Left lung (tissue), 10 donors: ENCODE measurements around the gene APOBEC4. TPM values are rescaled to one million over a fixed set of nuclear protein-coding genes. Genes with fewer than 3 reads are reported as not detected.
A peak's percentile ranks its signal among the peaks of the same experiment; 100 is the strongest.

ENCODE experiments used
- ATAC-seq: fragments of 200-7000 bp; cut with Tn5 transposase; one replicate; pipeline ENCODE4 v1.9.1; 2020; ENCODE audit warnings: moderate library complexity
- DNase-seq, 4 donors: peaks; one replicate each; pipeline ENCODE4 v3.0.0-alpha.2; 2013 to 2020
- H3K27ac ChIP-seq, 2 donors: fragments of 200-600 bp; sonication (generic) in 1 of 2; one replicate each; pipeline versions ENCODE4 v1.5.0 to v1.8.0; 2020 to 2021
- H3K27me3 ChIP-seq, 2 donors: fragments of 200-600 bp; sonication (generic) in 1 of 2; one replicate each; pipeline versions ENCODE4 v1.5.0 to v1.8.0; 2020 to 2021
- H3K36me3 ChIP-seq, 2 donors: fragments of 200-600 bp; sonication (generic) in 1 of 2; one replicate each; pipeline versions ENCODE4 v1.5.0 to v1.8.0; 2020 to 2021
- H3K4me1 ChIP-seq, 2 donors: fragments of 200-600 bp; one replicate each; pipeline ENCODE4 v1.8.0; 2021
- H3K4me3 ChIP-seq, 2 donors: fragments of 200-600 bp; sonication (generic) in 1 of 2; one replicate each; pipeline versions ENCODE4 v1.5.0 to v1.8.0; 2020 to 2021; ENCODE audit warnings: mild to moderate bottlenecking in 1 of 2
- H3K9me3 ChIP-seq, 2 donors: fragments of 200-600 bp; sonication (generic) in 1 of 2; one replicate each; pipeline versions ENCODE4 v1.5.0 to v1.8.0; 2020 to 2021
- CTCF ChIP-seq, 2 donors: fragments of 200-600 bp; sonication (generic) in 1 of 2; IDR thresholded peaks; one replicate each; pipeline versions ENCODE4 v1.5.0 to v1.8.0; 2021; ENCODE audit warnings: antibody characterized with exemption in 2 of 2
- intact Hi-C, 2 donors: fragments of 100-400 bp; cut with DNase I; formaldehyde crosslinking; loops; one replicate each; pipeline versions ENCODE4 v1.11.2 to v1.14.2; 2022
- polyA plus RNA-seq, 6 donors: library from polyadenylated mRNA; unstranded; fragments of 120-200 nt; gene quantifications; one replicate each; pipeline ENCODE4 v1.2.1, GENCODE V29; 2013; ENCODE audit not compliant: insufficient read length in 6 of 6
- total RNA-seq, 2 donors: library from RNA; stranded (reverse); fragmentation: NEBNext Ultra II Directional; extraction: Animal tissue kit (Norgen Biotek cat#: 25700); gene quantifications; one replicate each; pipeline ENCODE4 v1.2.1, GENCODE V29; 2021
- donor health status: DM: no; HTN: yes; CAD: no.
- donor health status: DM: no; HTN: no; CAD: no.

The APOBEC4 gene
- total and polyA plus RNA-seq, 8 donors: 0.26 to 2.2 (median 0.98) TPM

- no peak for TF ChIP-seq CTCF (IDR thresholded peaks at IDR 0.05)
- Histone ChIP-seq H3K36me3 (no peaks in the 10 kb centered on the region), H3K4me1 (peaks cover 0 to 12% of the 10 kb centered on the region in 2 donors), H3K27ac (no peak overlapping the region), H3K27me3 (no peaks in the 10 kb centered on the region), H3K4me3 (no peak overlapping the region), H3K9me3 (no peaks in the 10 kb centered on the region)
- no peak for ATAC-seq
- intact Hi-C loops: loop anchor here in 1 of 2 donors (10.0 kb wide), 1 partner anchor 164 kb away; the partner anchor contains the start of gene SMG7
- no peak for DNase-seq
Measured at GRCh38 chr1:183638649-183639387, 14.3 kb downstream of the APOBEC4 start.

- H3K4me3 ChIP-seq: peak overlapping the region; percentile 65 to 90
- ATAC-seq: peak; percentile 21
Measured at GRCh38 chr1:183636783-183637182, 16.3 kb downstream of the APOBEC4 start.

GRCh38 chr1:183636334-183636682 lies 16.8 kb downstream of the APOBEC4 start:
- H3K9me3 ChIP-seq: no peaks in the 10 kb centered on the region
- intact Hi-C loops: loop anchor here in 1 of 2 donors (10.0 kb wide), 1 partner anchor 162 kb away; the partner anchor contains the start of gene SMG7
- DNase-seq (no peak), ATAC-seq (no peak)
- peak overlapping the region; percentile 39 to 99 for H3K27ac ChIP-seq
- H3K4me1 ChIP-seq: peaks cover 16 to 37% of the 10 kb centered on the region in 2 donors
- peaks cover 0 to 13% of the 10 kb centered on the region in 2 donors for H3K36me3 ChIP-seq
- no peak for TF ChIP-seq CTCF (IDR thresholded peaks at IDR 0.05)
- peak overlapping the region; percentile 65 to 90 for H3K4me3 ChIP-seq
- H3K27me3 ChIP-seq: no peaks in the 10 kb centered on the region

More at GRCh38 chr1:183636783-183637182, 16.3 kb downstream of the APOBEC4 start:
- H3K4me1 ChIP-seq: peaks cover 12 to 32% of the 10 kb centered on the region in 2 donors
- peak overlapping the region; percentile 39 to 99 for H3K27ac ChIP-seq
- no peaks in the 10 kb centered on the region for H3K27me3 ChIP-seq
- H3K36me3 ChIP-seq: peaks cover 0 to 9% of the 10 kb centered on the region in 2 donors
- DNase-seq: no peak
- intact Hi-C loops: loop anchor here in 1 of 2 donors (10.0 kb wide), 1 partner anchor 162 kb away; the partner anchor contains the start of gene SMG7
- TF ChIP-seq CTCF (IDR thresholded peaks at IDR 0.05): no peak
- no peaks in the 10 kb centered on the region for H3K9me3 ChIP-seq

GRCh38 chr1:183635606-183636333 lies 17.3 kb downstream of the APOBEC4 start, which contains the start of gene ARPC5:
Gene ARPC5, minus strand, starts transcription at chr1:183635783. Its CDS starts 124 bp downstream, at chr1:183635659.
- Histone ChIP-seq H3K9me3 (no peaks in the 10 kb centered on the region), H3K27me3 (no peaks in the 10 kb centered on the region), H3K4me3 (peak within 1 kb of the TSS; percentile 69 to 90), H3K36me3 (peaks cover 0 to 18% of the 10 kb centered on the region in 2 donors), H3K4me1 (peaks cover 22 to 42% of the 10 kb centered on the region in 2 donors), H3K27ac (peak within 1 kb of the TSS; percentile 96 to 99)
- DNase-seq (peak; percentile 96 to 100 (median 98)), ATAC-seq (peak; percentile 93)
- TF ChIP-seq CTCF (IDR thresholded peaks at IDR 0.05): no peak
- intact Hi-C loops: loop anchor here in 1 of 2 donors (10.0 kb wide), 1 partner anchor 161 kb away; the partner anchor contains the start of gene SMG7
